CD4-positive, alpha-beta T cell treated with Interleukin-12 subunit alpha and Interleukin-12 subunit beta, for 1 hour (primary cell): Measurements from ENCODE around the gene CTDP1.
A peak's percentile ranks its signal among the peaks of the same experiment; 100 is the strongest.

Experiments
- DNase-seq: peaks from one replicate; pipeline ENCODE4 v3.0.0-alpha.2; 2020

CTDP1 gene

GRCh38 chr18:79786304-79786703 is 106.7 kb downstream of the CTDP1 start:
- no peak for DNase-seq

- no peak for DNase-seq
Observed at GRCh38 chr18:79786786-79787526, 107.4 kb downstream of the CTDP1 start.

- DNase-seq: no peak
Observed at GRCh38 chr18:79787527-79787864, 107.9 kb downstream of the CTDP1 start.

GRCh38 chr18:79787865-79788733 is 108.5 kb downstream of the CTDP1 start:
- no peak for DNase-seq

GRCh38 chr18:79788734-79789085 is 109.1 kb downstream of the CTDP1 start:
- DNase-seq: no peak

GRCh38 chr18:79789091-79789891 is 109.7 kb downstream of the CTDP1 start:
- DNase-seq: no peak

- DNase-seq: no peak
Observed at GRCh38 chr18:79789901-79790890, 110.6 kb downstream of the CTDP1 start.

GRCh38 chr18:79790996-79791972 is 111.7 kb downstream of the CTDP1 start:
- DNase-seq: peak; percentile 4

GRCh38 chr18:79792096-79792987 is 112.7 kb downstream of the CTDP1 start:
- no peak for DNase-seq

GRCh38 chr18:79792988-79793355 is 113.4 kb downstream of the CTDP1 start:
- DNase-seq: no peak

- DNase-seq: no peak
Observed at GRCh38 chr18:79794846-79795245, 115.2 kb downstream of the CTDP1 start.

- no peak for DNase-seq
Observed at GRCh38 chr18:79795446-79795845, 115.8 kb downstream of the CTDP1 start.

GRCh38 chr18:79796016-79796415 is 116.4 kb downstream of the CTDP1 start:
- no peak for DNase-seq

- no peak for DNase-seq
Observed at GRCh38 chr18:79796531-79797405, 117.2 kb downstream of the CTDP1 start.

GRCh38 chr18:79797518-79798345 is 118.1 kb downstream of the CTDP1 start, which contains the start of gene KCNG2:
Gene KCNG2 (plus strand): TSS chr18:79797938. CDS start chr18:79863668, 65,730 bp downstream.
- no peak for DNase-seq

- no peak for DNase-seq
Observed at GRCh38 chr18:79798346-79798998, 118.9 kb downstream of the CTDP1 start.

- no peak for DNase-seq
Observed at GRCh38 chr18:79798999-79799370, 119.4 kb downstream of the CTDP1 start.
